ENCODE data around the gene GRAP2.

DNA sequence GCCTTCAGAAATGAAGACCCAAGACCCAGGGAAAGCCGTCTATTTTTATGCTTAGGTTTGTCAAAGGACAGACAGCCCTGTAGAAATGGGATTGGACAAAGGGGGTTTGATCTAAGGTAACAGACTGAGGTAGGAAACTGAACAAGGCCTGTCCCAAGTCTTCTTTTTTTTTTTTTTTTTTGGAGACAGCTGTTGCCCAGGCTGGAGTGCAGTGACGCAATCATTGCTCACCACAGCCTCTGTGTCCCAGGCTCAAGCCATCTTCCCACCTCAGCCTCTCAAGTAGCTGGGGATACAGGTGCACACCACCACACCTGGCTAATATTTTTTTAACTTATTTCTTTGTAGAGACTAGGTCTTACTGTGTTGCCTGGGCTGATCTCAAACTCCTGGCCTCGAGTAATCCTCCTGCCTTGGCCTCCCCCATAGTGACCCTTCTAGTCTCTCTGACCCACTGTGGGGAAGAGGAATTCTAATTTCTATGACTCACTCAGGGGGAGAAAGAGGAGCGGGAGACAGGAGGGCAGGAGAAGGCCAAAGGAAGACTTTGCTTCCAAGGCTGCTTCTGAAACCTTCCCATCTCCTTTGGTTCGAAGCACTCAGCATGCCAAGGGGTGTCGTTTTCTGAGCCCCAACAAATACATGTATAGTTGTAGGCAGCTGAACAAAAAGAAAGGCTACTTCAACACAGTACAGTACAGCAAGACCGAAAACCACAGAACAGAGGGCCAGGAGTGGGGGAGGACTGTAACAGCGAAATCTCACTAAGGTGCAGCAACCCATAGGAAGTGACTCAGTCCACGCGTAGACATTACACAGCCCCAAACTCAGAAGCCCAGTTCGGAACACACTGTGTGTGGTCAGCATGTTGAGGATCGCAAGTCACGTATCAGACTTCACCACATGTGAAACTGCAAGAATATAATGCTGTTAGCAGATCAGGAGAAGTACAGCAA lies 60.2 kb downstream of the GRAP2 start:
- TF ChIP-seq POLR2AphosphoS5 (IDR thresholded peaks at IDR 0.05), result no peak
- TF ChIP-seq, protein P1, sequence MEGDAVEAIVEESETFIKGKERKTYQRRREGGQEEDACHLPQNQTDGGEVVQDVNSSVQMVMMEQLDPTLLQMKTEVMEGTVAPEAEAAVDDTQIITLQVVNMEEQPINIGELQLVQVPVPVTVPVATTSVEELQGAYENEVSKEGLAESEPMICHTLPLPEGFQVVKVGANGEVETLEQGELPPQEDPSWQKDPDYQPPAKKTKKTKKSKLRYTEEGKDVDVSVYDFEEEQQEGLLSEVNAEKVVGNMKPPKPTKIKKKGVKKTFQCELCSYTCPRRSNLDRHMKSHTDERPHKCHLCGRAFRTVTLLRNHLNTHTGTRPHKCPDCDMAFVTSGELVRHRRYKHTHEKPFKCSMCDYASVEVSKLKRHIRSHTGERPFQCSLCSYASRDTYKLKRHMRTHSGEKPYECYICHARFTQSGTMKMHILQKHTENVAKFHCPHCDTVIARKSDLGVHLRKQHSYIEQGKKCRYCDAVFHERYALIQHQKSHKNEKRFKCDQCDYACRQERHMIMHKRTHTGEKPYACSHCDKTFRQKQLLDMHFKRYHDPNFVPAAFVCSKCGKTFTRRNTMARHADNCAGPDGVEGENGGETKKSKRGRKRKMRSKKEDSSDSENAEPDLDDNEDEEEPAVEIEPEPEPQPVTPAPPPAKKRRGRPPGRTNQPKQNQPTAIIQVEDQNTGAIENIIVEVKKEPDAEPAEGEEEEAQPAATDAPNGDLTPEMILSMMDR (IDR thresholded peaks at IDR 0.05), result no peak

All from gastroesophageal sphincter (tissue), 3 donors.